ENCODE results near the gene ASPHD2.

- no peak for TF ChIP-seq CEBPB (IDR thresholded peaks at IDR 0.05)
- TF ChIP-seq RAD21 (IDR thresholded peaks at IDR 0.05; ENCODE audit: low read depth): no peak
- no peak for TF ChIP-seq TAF1 (IDR thresholded peaks at IDR 0.05; ENCODE audit: low read depth)
- TF ChIP-seq EP300 (IDR thresholded peaks at IDR 0.05; ENCODE audit: borderline replicate concordance): no peak
- TF ChIP-seq REST (IDR thresholded peaks at IDR 0.05; ENCODE audit: low read depth): no peak
- no peak for TF ChIP-seq EGR1 (IDR thresholded peaks at IDR 0.05)
- no peak for TF ChIP-seq TCF12 (IDR thresholded peaks at IDR 0.05; ENCODE audit: low read depth)
- no peak for TF ChIP-seq MAX (IDR thresholded peaks at IDR 0.05)
- TF ChIP-seq USF1 (IDR thresholded peaks at IDR 0.05): no peak
- no peak for TF ChIP-seq NFIC (IDR thresholded peaks at IDR 0.05)
- TF ChIP-seq FOXM1 (IDR thresholded peaks at IDR 0.05; ENCODE audit: borderline replicate concordance, low read depth): no peak
- TF ChIP-seq YY1 (IDR thresholded peaks at IDR 0.05; ENCODE audit: low read depth): no peak
- TF ChIP-seq TEAD4 (IDR thresholded peaks at IDR 0.05): no peak
- TF ChIP-seq CREB1 (IDR thresholded peaks at IDR 0.05; ENCODE audit: low read depth): no peak
Measured at GRCh38 chr22:26431261-26431995, 2.4 kb downstream of the ASPHD2 start.

Data from Ishikawa (cell line).